Pancreas (tissue), 8 donors: Measurements from ENCODE around the gene ZBED5. TPM values are rescaled to one million over a fixed set of nuclear protein-coding genes. Genes with fewer than 3 reads are reported as not detected.

Experiments
- polyA plus RNA-seq, 2 donors: library from polyadenylated mRNA; stranded (reverse); fragments of 200-250 nt; gene quantifications; one replicate each; pipeline ENCODE4 v1.2.3, GENCODE V29; 2013
- total RNA-seq, 6 donors: library from RNA; stranded (reverse); fragmentation: NEBNext Ultra II Directional in 4 of 6; extraction: Animal tissue kit (Norgen Biotek cat#: 25700) in 4 of 6; gene quantifications; one replicate each; pipeline versions ENCODE4 v1.2.1 to v1.2.4, GENCODE V29; 2021 to 2023
- donor health status: healthy with polysubstance abuse.
- donor health status: DM: no; HTN: no; CAD: no; lungs with moderate emphysema.
- donor health status: DM: no; HTN: no; CAD: no.
- donor health status: Bipolar disorder and iron deficiency.
- donor health status: DM: yes; HTN: yes; CAD: no.
- donor health status: DM: no; HTN: no; CAD: no.
- donor health status: DM: no; HTN: no; CAD: no.
- donor health status: DM: yes; HTN: yes; CAD: no.

Gene ZBED5
- total and polyA plus RNA-seq, 8 donors: 12.1 to 49.3 (median 19.7) TPM

Other genes with a start within 250 kb of the ZBED5 start
- 1 to 10 TPM in 5 of 6 donors, under 1 TPM in 1; 0.59 to 5.7 (median 2.0) TPM for gene IRAG1, start 164.3 kb downstream of the ZBED5 start, total RNA-seq
- 1 to 10 TPM; 1.7 to 2.3 TPM for gene IRAG1, start 164.3 kb downstream of the ZBED5 start, polyA plus RNA-seq
- 10 to 100 TPM in 5 of 6 donors, 1 to 10 TPM in 1; 7.7 to 15.8 (median 13.2) TPM for gene CTR9, start 106.8 kb downstream of the ZBED5 start, total RNA-seq
- gene CTR9, start 106.8 kb downstream of the ZBED5 start, polyA plus RNA-seq: 10 to 100 TPM in 1 of 2 donors, 1 to 10 TPM in 1; 6.8 to 12.2 TPM
- gene EIF4G2, start 49.1 kb downstream of the ZBED5 start, total RNA-seq: 100 to 1,000 TPM; 288 to 475 (median 332) TPM
- gene EIF4G2, start 49.1 kb downstream of the ZBED5 start, polyA plus RNA-seq: 100 to 1,000 TPM in 1 of 2 donors, 10 to 100 TPM in 1; 88.6 to 191 TPM